NB4 (cell line): ENCODE data around the gene THSD7A.
"Not testable (repeated sequence)": the region's sequence is repeated elsewhere in the genome, so short reads cannot be mapped to it uniquely, and the experiment has no call there.

Experiments used
- DNase-seq: peaks from one replicate; pipeline ENCODE4 v3.0.0; 2010; ENCODE audit warnings: low read depth
- H3K4me3 ChIP-seq: one replicate; pipeline ENCODE4 v1.5.1; 2011; ENCODE audit warnings: mild to moderate bottlenecking, low read depth, low read length, moderate library complexity
- MYC ChIP-seq: IDR thresholded peaks from 2 replicates; pipeline ENCODE4 v1.6.1; 2011; ENCODE audit warnings: low read depth, low read length
- POLR2A ChIP-seq: IDR thresholded peaks from 2 replicates; pipeline ENCODE4 v1.6.1; 2011; ENCODE audit warnings: mild to moderate bottlenecking; ENCODE audit not compliant: insufficient read length; ENCODE audit errors: extremely low read depth
- TF ChIP-seq, protein P1 (sequence below): IDR thresholded peaks from 2 replicates; pipeline ENCODE4 v1.6.1; 2011; ENCODE audit warnings: low read depth, low read length
- TF ChIP-seq, protein P2 (sequence below): IDR thresholded peaks from one replicate; pipeline ENCODE4 v1.5.1; 2012; ENCODE audit warnings: low read depth, low read length

The THSD7A gene

GRCh38 chr7:11529382-11529781 lies 302.6 kb downstream of the THSD7A start:
- no peak for DNase-seq
- H3K4me3 ChIP-seq, result no peak overlapping the region
- TF ChIP-seq, protein P1, sequence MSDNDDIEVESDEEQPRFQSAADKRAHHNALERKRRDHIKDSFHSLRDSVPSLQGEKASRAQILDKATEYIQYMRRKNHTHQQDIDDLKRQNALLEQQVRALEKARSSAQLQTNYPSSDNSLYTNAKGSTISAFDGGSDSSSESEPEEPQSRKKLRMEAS, result no peak
- no peak for TF ChIP-seq MYC
- no peak for TF ChIP-seq POLR2A
- TF ChIP-seq, protein P2, sequence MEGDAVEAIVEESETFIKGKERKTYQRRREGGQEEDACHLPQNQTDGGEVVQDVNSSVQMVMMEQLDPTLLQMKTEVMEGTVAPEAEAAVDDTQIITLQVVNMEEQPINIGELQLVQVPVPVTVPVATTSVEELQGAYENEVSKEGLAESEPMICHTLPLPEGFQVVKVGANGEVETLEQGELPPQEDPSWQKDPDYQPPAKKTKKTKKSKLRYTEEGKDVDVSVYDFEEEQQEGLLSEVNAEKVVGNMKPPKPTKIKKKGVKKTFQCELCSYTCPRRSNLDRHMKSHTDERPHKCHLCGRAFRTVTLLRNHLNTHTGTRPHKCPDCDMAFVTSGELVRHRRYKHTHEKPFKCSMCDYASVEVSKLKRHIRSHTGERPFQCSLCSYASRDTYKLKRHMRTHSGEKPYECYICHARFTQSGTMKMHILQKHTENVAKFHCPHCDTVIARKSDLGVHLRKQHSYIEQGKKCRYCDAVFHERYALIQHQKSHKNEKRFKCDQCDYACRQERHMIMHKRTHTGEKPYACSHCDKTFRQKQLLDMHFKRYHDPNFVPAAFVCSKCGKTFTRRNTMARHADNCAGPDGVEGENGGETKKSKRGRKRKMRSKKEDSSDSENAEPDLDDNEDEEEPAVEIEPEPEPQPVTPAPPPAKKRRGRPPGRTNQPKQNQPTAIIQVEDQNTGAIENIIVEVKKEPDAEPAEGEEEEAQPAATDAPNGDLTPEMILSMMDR, result no peak

DNA sequence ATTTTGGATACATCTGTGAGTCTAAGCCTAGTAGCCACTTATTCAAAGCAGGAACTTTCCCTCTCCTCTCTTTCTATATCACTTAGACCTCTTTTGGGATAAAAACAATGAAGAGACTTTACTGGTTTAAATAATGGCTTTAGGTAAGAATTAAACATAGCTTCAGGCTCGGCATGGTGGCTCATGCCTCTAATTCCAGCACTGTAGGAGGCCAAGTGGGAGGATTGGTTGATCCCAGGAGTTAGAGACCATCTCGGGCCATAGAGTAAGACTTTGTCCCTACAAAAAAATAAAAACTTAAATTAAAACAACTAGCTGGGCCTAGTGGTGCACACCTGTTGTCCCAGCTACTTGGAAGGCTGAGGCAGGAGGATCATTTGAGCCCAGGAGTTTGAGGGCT lies 304.3 kb downstream of the THSD7A start:
- TF ChIP-seq MYC (no peak), POLR2A (no peak)
- TF ChIP-seq, protein P1, result no peak
- TF ChIP-seq, protein P2, result no peak
- no peak overlapping the region for H3K4me3 ChIP-seq
- DNase-seq, result no peak

GRCh38 chr7:11524476-11525397 lies 307.3 kb downstream of the THSD7A start:
- DNase-seq, result no peak
- TF ChIP-seq, protein P1, result no peak
- H3K4me3 ChIP-seq, result peak overlapping the region; percentile 39

DNA sequence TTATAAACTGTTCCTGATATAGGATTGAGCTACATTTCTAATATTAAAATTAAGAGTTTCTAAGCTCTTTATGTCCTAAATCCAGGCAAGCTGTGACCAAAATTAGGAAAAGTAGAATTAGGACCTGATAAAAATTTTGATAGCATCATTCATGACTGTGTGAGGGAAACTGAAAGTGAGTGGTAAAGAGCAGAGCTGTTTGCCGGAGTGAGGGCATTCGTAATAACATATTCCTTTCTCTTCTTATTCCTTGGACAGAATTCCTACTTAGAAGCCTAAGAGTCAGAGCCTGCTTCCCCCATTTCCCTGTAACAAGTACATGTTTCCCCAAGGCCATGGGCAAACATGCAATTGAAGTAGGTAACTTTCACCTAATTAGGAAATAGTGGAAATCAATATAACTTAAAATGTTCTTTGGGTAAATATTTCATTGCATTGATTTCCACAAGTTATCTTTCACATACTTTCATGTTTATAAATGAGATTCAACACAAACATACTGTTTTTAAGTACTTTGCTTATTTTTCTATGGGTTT lies 310.0 kb downstream of the THSD7A start:
- not testable (repeated sequence) for H3K4me3 ChIP-seq, DNase-seq

DNA sequence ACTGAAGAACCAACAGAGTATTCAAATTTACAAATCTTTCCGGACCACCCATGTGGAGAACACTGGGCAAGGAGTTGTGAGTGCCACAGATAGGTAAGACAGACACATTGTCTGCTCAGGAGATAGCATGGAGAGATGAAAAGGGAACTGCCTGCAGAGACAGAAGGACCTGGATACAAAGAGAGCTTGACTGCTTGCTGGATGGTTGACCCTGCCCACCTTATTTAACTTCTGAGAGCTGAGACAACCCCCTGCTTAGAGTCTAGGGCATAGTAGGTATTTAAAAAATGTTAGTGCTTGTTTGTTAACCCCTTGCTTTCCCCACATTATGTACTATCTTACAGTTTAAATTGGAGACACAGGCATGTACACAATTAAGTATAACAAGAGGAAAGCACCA lies 314.1 kb downstream of the THSD7A start:
- DNase-seq, result no peak
- H3K4me3 ChIP-seq, result no peak overlapping the region
- TF ChIP-seq POLR2A, result no peak
- TF ChIP-seq, protein P1, result no peak
- no peak for TF ChIP-seq MYC

GRCh38 chr7:11516328-11516727 lies 315.7 kb downstream of the THSD7A start:
- no peak overlapping the region for H3K4me3 ChIP-seq
- DNase-seq, result no peak
- TF ChIP-seq POLR2A, result no peak
- TF ChIP-seq MYC, result no peak
- TF ChIP-seq, protein P2, result no peak
- TF ChIP-seq, protein P1, result no peak

GRCh38 chr7:11513460-11513859 lies 318.5 kb downstream of the THSD7A start:
- TF ChIP-seq, protein P2, result no peak
- TF ChIP-seq, protein P1, result no peak
- no peak for TF ChIP-seq POLR2A
- no peak for TF ChIP-seq MYC
- no peak for DNase-seq
- no peak overlapping the region for H3K4me3 ChIP-seq
